ENCODE data around the gene CHRM5.

DNA sequence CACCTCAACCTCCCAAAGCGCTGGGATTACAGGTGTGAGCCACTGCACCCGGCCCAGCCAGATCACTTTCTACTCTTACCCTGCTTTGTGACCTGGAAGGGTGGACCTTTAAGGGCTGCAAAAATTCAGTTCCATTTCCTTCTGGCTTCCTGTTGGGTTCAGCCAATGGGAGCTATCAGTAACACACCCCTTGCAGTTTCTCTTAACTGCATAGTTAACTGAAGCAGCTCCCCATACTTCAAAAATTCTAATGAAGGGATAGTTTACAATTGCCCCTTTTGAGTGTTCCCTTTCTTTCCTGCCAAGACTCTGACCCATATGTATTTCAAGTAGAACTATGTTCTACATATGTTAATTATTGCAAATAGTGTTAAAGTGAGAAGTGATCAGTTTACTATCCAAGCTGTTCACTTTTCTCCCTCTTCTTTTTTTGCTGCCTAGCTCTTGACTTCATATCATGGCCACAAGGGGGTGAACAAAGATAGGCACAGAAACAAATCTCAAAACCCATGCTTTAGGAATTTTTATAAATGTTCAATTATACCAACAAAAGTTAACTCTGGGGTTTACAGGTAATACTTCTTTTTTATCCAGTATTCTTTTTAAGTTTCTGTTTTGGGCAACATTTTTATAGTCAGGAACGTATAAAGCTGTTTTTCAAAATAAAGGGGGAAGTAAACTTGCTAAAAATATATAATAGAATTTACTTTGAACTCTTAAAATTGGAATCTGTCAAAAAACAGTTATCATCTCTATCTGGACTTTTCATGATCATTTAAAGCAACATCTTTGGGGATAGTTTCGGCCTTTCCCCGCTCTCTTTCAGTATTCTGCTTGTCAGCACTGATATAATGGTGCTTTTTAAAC is 141.7 kb downstream of the CHRM5 start:
- TF ChIP-seq SUZ12 (IDR thresholded peaks at IDR 0.05; ENCODE audit: extremely low read depth, insufficient read depth, insufficient read length) (no peak), ZNF274 (IDR thresholded peaks at IDR 0.05; ENCODE audit: low read depth, low read length) (no peak), YY1 (IDR thresholded peaks at IDR 0.05; ENCODE audit: insufficient read depth, insufficient read length) (no peak)
